Activated CD8-positive, alpha-beta T cell treated with anti-CD3 and anti-CD28 coated beads for 36 hours (primary cell): ENCODE results near the gene PADI4. TPM values are rescaled to one million over a fixed set of nuclear protein-coding genes. Genes with fewer than 3 reads are reported as not detected.

Experiments used
- ATAC-seq: fragments of 200-7000 bp; cut with Tn5 transposase; one replicate; pipeline ENCODE4 v1.10.0; 2021; ENCODE audit warnings: mild to moderate bottlenecking, moderate library complexity
- CTCF ChIA-PET: fragments of 350-600 bp; sonication (Branson Sonifier 250); formaldehyde crosslinking; loops from one replicate; lab custom pipeline; 2021; ENCODE audit warnings: antibody characterized with exemption; lab: Charles Lee
- POLR2A ChIA-PET: fragments of 350-600 bp; sonication (Branson Sonifier 250); formaldehyde crosslinking; loops from one replicate; lab custom pipeline; 2021; ENCODE audit warnings: antibody characterized with exemption; lab: Charles Lee
- DNase-seq: peaks from one replicate; pipeline ENCODE4 v3.0.0-alpha.2; 2020
- H3K27ac Mint-ChIP-seq: one replicate; pipeline ENCODE4 v1.8.0; 2021; ENCODE audit warnings: mild to moderate bottlenecking, mixed read lengths
- H3K27me3 Mint-ChIP-seq: one replicate; pipeline ENCODE4 v1.8.0; 2021; ENCODE audit warnings: mixed read lengths
- H3K36me3 Mint-ChIP-seq: one replicate; pipeline ENCODE4 v1.8.0; 2021; ENCODE audit warnings: low read depth, mixed read lengths
- H3K4me1 Mint-ChIP-seq: one replicate; pipeline ENCODE4 v1.8.0; 2021; ENCODE audit warnings: low read depth, mixed read lengths
- H3K4me3 Mint-ChIP-seq: one replicate; pipeline ENCODE4 v1.8.0; 2021; ENCODE audit warnings: mild to moderate bottlenecking, moderate library complexity, mixed read lengths
- H3K9me3 Mint-ChIP-seq: one replicate; pipeline ENCODE4 v1.8.0; 2021; ENCODE audit warnings: mixed read lengths
- intact Hi-C: fragments of 100-400 bp; cut with micrococcal nuclease; formaldehyde crosslinking; loops from one replicate; pipeline ENCODE4 v1.10.0; 2022
- total RNA-seq, 2 experiments: library from RNA; stranded (reverse); gene quantifications; one replicate each; pipeline ENCODE4 v1.2.3, GENCODE V29; 2021
- TF ChIP-seq, protein P1 (sequence below): fragments of 200-600 bp; IDR thresholded peaks from one replicate; pipeline ENCODE4 v1.8.0; 2022; ENCODE audit warnings: antibody characterized with exemption, mild to moderate bottlenecking

Gene PADI4
- total RNA-seq, 2 experiments from 2014 or later: 1.6 to 1.8 TPM

DNA sequence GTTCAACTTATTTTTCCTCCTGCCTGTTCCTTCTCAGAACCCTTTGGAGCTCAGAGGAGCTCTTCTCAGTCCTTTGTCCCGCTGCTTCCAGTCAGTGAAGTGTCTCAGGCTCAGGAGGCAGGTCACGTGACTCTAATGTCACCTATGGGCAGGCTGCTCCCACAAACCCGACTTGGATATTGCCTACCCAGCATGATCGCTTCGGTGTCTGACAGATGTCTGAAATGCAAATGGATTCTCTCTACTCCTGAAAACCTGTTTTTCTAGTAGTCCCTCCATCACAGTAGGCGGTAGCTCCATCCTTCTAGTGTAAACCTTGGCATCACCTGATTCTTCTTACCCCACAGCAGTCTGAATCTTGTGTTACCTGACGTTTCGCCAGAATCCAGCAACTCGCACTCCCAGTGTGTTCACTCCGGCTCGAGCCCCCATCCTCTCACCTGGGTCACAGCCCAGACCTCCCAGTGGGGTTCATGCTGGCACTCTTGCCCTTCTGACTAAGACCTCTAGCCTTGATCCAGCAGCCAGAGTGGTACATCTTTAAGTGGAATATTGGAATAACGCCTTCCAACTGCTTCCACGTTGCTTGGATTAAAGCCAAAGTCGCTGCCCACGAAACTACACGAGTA, 69.4 kb downstream of the PADI4 start:
- Mint-ChIP-seq H3K27ac (no peak overlapping the region), H3K27me3 (peaks cover 2% of the 10 kb centered on the region), H3K36me3 (no peaks in the 10 kb centered on the region), H3K4me3 (no peak overlapping the region), H3K9me3 (no peaks in the 10 kb centered on the region), H3K4me1 (no peaks in the 10 kb centered on the region)
- TF ChIP-seq, protein P1, sequence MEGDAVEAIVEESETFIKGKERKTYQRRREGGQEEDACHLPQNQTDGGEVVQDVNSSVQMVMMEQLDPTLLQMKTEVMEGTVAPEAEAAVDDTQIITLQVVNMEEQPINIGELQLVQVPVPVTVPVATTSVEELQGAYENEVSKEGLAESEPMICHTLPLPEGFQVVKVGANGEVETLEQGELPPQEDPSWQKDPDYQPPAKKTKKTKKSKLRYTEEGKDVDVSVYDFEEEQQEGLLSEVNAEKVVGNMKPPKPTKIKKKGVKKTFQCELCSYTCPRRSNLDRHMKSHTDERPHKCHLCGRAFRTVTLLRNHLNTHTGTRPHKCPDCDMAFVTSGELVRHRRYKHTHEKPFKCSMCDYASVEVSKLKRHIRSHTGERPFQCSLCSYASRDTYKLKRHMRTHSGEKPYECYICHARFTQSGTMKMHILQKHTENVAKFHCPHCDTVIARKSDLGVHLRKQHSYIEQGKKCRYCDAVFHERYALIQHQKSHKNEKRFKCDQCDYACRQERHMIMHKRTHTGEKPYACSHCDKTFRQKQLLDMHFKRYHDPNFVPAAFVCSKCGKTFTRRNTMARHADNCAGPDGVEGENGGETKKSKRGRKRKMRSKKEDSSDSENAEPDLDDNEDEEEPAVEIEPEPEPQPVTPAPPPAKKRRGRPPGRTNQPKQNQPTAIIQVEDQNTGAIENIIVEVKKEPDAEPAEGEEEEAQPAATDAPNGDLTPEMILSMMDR: no peak
- CTCF ChIA-PET: no interaction called here
- no peak for DNase-seq
- POLR2A ChIA-PET: no interaction called here
- no peak for ATAC-seq
- intact Hi-C loops: no loop called here

- ChIA-PET CTCF (no interaction called here), POLR2A (no interaction called here)
- TF ChIP-seq, protein P1: no peak
- Mint-ChIP-seq H3K36me3 (no peaks in the 10 kb centered on the region), H3K4me1 (no peaks in the 10 kb centered on the region), H3K4me3 (no peak overlapping the region), H3K27ac (no peak overlapping the region), H3K9me3 (no peaks in the 10 kb centered on the region), H3K27me3 (peaks cover 2% of the 10 kb centered on the region)
- DNase-seq: no peak
- intact Hi-C loops: no loop called here
- no peak for ATAC-seq
These were observed 73.2 kb downstream of the PADI4 start for GRCh38 chr1:17381161-17381560.

GRCh38 chr1:17392199-17392740, 84.3 kb downstream of the PADI4 start:
- H3K27me3 Mint-ChIP-seq: no peaks in the 10 kb centered on the region
- H3K9me3 Mint-ChIP-seq: no peaks in the 10 kb centered on the region
- H3K27ac Mint-ChIP-seq: no peak overlapping the region
- TF ChIP-seq, protein P1: no peak
- H3K36me3 Mint-ChIP-seq: no peaks in the 10 kb centered on the region
- DNase-seq (no peak), ATAC-seq (no peak)
- ChIA-PET POLR2A (no interaction called here), CTCF (no interaction called here)
- H3K4me1 Mint-ChIP-seq: no peaks in the 10 kb centered on the region
- H3K4me3 Mint-ChIP-seq: no peak overlapping the region
- intact Hi-C loops: no loop called here

- no peak for ATAC-seq
- CTCF ChIA-PET: no interaction called here
- no peak overlapping the region for H3K4me3 Mint-ChIP-seq
These were observed 85.2 kb downstream of the PADI4 start for GRCh38 chr1:17393230-17393629.

More at GRCh38 chr1:17393230-17393629, 85.2 kb downstream of the PADI4 start:
- POLR2A ChIA-PET: no interaction called here
- intact Hi-C loops: no loop called here
- TF ChIP-seq, protein P1: no peak
- no peak overlapping the region for H3K27ac Mint-ChIP-seq
- no peaks in the 10 kb centered on the region for H3K36me3 Mint-ChIP-seq
- H3K9me3 Mint-ChIP-seq: no peaks in the 10 kb centered on the region
- DNase-seq: no peak
- no peaks in the 10 kb centered on the region for H3K4me1 Mint-ChIP-seq
- H3K27me3 Mint-ChIP-seq: no peaks in the 10 kb centered on the region
